NCI-H1930 (cell line): Measurements from ENCODE around the gene GLE1.
A peak's percentile ranks its signal among the peaks of the same experiment; 100 is the strongest.
"Not testable (repeated sequence)": the region's sequence is repeated elsewhere in the genome, so short reads cannot be mapped to it uniquely, and the experiment has no call there.

Source experiments
- DNase-seq, 2 experiments: peaks; one replicate each; lab custom pipeline; 2025; lab: John Stamatoyannopoulos, UW

The GLE1 gene

GRCh38 chr9:128497824-128498610 is 6.5 kb upstream of the GLE1 start:
- DNase-seq, result no peak

GRCh38 chr9:128498911-128499310 is 5.6 kb upstream of the GLE1 start:
- DNase-seq, result no peak

- DNase-seq, result no peak
Observed at GRCh38 chr9:128499920-128500319, 4.6 kb upstream of the GLE1 start.

GRCh38 chr9:128503415-128503825 is 1.1 kb upstream of the GLE1 start:
- not testable (repeated sequence) for DNase-seq

GRCh38 chr9:128503870-128504269 is 649 bp upstream of the GLE1 start:
- no peak for DNase-seq

- DNase-seq, result no peak
Observed at GRCh38 chr9:128505414-128505765, 871 bp downstream of the GLE1 start.

GRCh38 chr9:128505906-128506305 is 1.4 kb downstream of the GLE1 start:
- DNase-seq, result not testable (repeated sequence)

- DNase-seq, result no peak
Observed at GRCh38 chr9:128512820-128513219, 8.3 kb downstream of the GLE1 start.

- no peak for DNase-seq
Observed at GRCh38 chr9:128521956-128522355, 17.4 kb downstream of the GLE1 start.

GRCh38 chr9:128523199-128523925 is 18.8 kb downstream of the GLE1 start:
- no peak for DNase-seq

GRCh38 chr9:128526720-128527119 is 22.2 kb downstream of the GLE1 start:
- no peak for DNase-seq

- DNase-seq, result no peak
Observed at GRCh38 chr9:128528445-128529160, 24.1 kb downstream of the GLE1 start.

GRCh38 chr9:128529191-128529590 is 24.7 kb downstream of the GLE1 start:
- DNase-seq, result no peak

GRCh38 chr9:128532581-128532980 is 28.1 kb downstream of the GLE1 start:
- DNase-seq, result no peak

GRCh38 chr9:128540634-128541360 is 36.3 kb downstream of the GLE1 start:
- DNase-seq, result no peak

GRCh38 chr9:128546504-128546903 is 42.0 kb downstream of the GLE1 start:
- no peak for DNase-seq

GRCh38 chr9:128548876-128549275 is 44.4 kb downstream of the GLE1 start:
- DNase-seq, result no peak

- no peak for DNase-seq
Observed at GRCh38 chr9:128550226-128550625, 45.7 kb downstream of the GLE1 start.

- no peak for DNase-seq
Observed at GRCh38 chr9:128550770-128551656, 46.5 kb downstream of the GLE1 start.

- no peak for DNase-seq
Observed at GRCh38 chr9:128551657-128552152, 47.2 kb downstream of the GLE1 start.

GRCh38 chr9:128552153-128552743 is 47.7 kb downstream of the GLE1 start, which contains the start of gene SPTAN1:
Gene SPTAN1, plus strand, starts transcription at chr9:128552587. Its CDS starts 14,154 bp downstream, at chr9:128566741.
- DNase-seq, result peak; percentile 73 to 92
